HG03442 (cell line): ENCODE data around the gene MKNK2.

ENCODE experiments used
- ATAC-seq: cut with Tn5 transposase; IDR thresholded peaks from one replicate; pipeline ENCODE4 v1.9.1; 2021; ENCODE audit warnings: mild to moderate bottlenecking, moderate library complexity; ENCODE audit not compliant: unreplicated experiment

The MKNK2 gene

GRCh38 chr19:2033115-2033824 lies 17.8 kb downstream of the MKNK2 start:
- no peak for ATAC-seq

- no peak for ATAC-seq
Observed at GRCh38 chr19:2032296-2032941, 18.6 kb downstream of the MKNK2 start.

GRCh38 chr19:2027361-2027760 lies 23.7 kb downstream of the MKNK2 start:
- no peak for ATAC-seq

GRCh38 chr19:2026770-2027169 lies 24.3 kb downstream of the MKNK2 start:
- ATAC-seq: no peak

GRCh38 chr19:2022289-2022688 lies 28.8 kb downstream of the MKNK2 start:
- ATAC-seq: no peak

GRCh38 chr19:2021453-2022140 lies 29.4 kb downstream of the MKNK2 start:
- ATAC-seq: no peak

- ATAC-seq: no peak
Observed at GRCh38 chr19:2018752-2019151, 32.3 kb downstream of the MKNK2 start.

- no peak for ATAC-seq
Observed at GRCh38 chr19:2016041-2016807, 34.8 kb downstream of the MKNK2 start.

GRCh38 chr19:2015608-2015950 lies 35.5 kb downstream of the MKNK2 start, which contains the start of gene BTBD2:
Gene BTBD2, minus strand, starts transcription at chr19:2015714. Its CDS starts 11 bp downstream, at chr19:2015703.
- no peak for ATAC-seq

GRCh38 chr19:2014731-2015607 lies 36.1 kb downstream of the MKNK2 start:
- no peak for ATAC-seq

- ATAC-seq: no peak
Observed at GRCh38 chr19:2014131-2014571, 36.9 kb downstream of the MKNK2 start.

- no peak for ATAC-seq
Observed at GRCh38 chr19:2013683-2013961, 37.4 kb downstream of the MKNK2 start.

- no peak for ATAC-seq
Observed at GRCh38 chr19:2012941-2013682, 37.9 kb downstream of the MKNK2 start.

- no peak for ATAC-seq
Observed at GRCh38 chr19:2011169-2011568, 39.9 kb downstream of the MKNK2 start.

GRCh38 chr19:2010135-2010668 lies 40.8 kb downstream of the MKNK2 start:
- ATAC-seq: no peak

- no peak for ATAC-seq
Observed at GRCh38 chr19:2003874-2004273, 47.2 kb downstream of the MKNK2 start.

GRCh38 chr19:1999856-2000515 lies 51.1 kb downstream of the MKNK2 start:
- ATAC-seq: no peak

- ATAC-seq: no peak
Observed at GRCh38 chr19:1998712-1999708, 52.0 kb downstream of the MKNK2 start.
